Measurements from ENCODE around the gene RACK1.
"Not testable (repeated sequence)": the region's sequence is repeated elsewhere in the genome, so short reads cannot be mapped to it uniquely, and the experiment has no call there.

The RACK1 gene

GRCh38 chr5:181283841-181284755 is 40.4 kb upstream of the RACK1 start:
- not testable (repeated sequence) for H2BK120ac ChIP-seq (ENCODE audit: low read depth, low read length); H3K27me3 ChIP-seq (ENCODE audit: control insufficient read depth in 3 of 3, insufficient read depth in 3 of 3, low read depth in 1 of 3, low read length in 3 of 3); H4K91ac ChIP-seq (ENCODE audit: low read depth, low read length, poor library complexity); H3K4me3 ChIP-seq (ENCODE audit: low read length in 2 of 2); H2BK12ac ChIP-seq (ENCODE audit: low read length); H3K4ac ChIP-seq (ENCODE audit: low read length); H3K18ac ChIP-seq (ENCODE audit: low read length); H3K4me1 ChIP-seq (ENCODE audit: control insufficient read depth in 2 of 2, insufficient read depth in 1 of 2, low read depth in 1 of 2, low read length in 2 of 2); H3K9ac ChIP-seq (ENCODE audit: low read depth, low read length, poor library complexity); H3K14ac ChIP-seq (ENCODE audit: low read length); H2AK5ac ChIP-seq (ENCODE audit: low read depth, low read length); DNase-seq (ENCODE audit: low spot score); H3K23ac ChIP-seq (ENCODE audit: low read depth, low read length, poor library complexity); H3K9me3 ChIP-seq (replicated peaks in 1 of 2; ENCODE audit: control insufficient read depth in 2 of 2, insufficient read depth in 1 of 2, low read depth in 1 of 2, low read length in 2 of 2); H3K27ac ChIP-seq (replicated peaks; ENCODE audit: low read length); H2BK15ac ChIP-seq (ENCODE audit: low read length); H4K8ac ChIP-seq (ENCODE audit: low read depth, low read length); H3K4me2 ChIP-seq (ENCODE audit: insufficient read depth, low read length, poor library complexity, severe bottlenecking); H2BK5ac ChIP-seq (ENCODE audit: low read length); H2AFZ ChIP-seq (ENCODE audit: low read length)
- Histone ChIP-seq H3K36me3 (replicated peaks in 1 of 2; ENCODE audit: control insufficient read depth in 2 of 2, insufficient read depth in 2 of 2, low read length in 2 of 2) (peaks cover 12 to 56% of the 10 kb centered on the region in 2 donors), H3K79me1 (ENCODE audit: low read depth, low read length) (peaks cover 18% of the 10 kb centered on the region)
- WGBS, 2 donors (ENCODE audit: extremely low coverage in 2 of 2, insufficient read length in 2 of 2, insufficient replicate concordance in 1 of 2): no CpG with 5 or more reads among the region's 6 CpGs

DNA sequence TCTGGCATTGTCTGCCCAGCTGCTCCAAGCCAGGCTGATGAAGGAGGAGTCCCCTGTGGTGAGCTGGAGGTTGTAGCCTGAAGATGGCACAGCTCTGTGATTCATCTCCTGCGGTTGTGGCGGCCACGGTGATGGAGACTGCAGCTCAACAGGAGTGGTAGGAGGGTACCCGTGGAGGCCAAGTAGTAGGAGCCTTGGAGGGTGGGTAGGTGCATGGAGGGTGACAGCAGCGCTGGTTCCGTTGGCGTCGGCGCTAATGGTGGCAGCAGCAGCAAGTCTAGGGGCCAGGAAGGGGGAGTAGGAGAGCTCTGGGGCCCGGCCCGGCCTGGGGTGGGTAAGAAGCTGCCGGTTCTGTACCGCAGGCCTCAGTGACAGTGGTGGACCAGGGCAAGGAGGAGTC is 39.6 kb upstream of the RACK1 start:
- Histone ChIP-seq H3K27ac (replicated peaks; ENCODE audit: low read length) (no peak overlapping the region), H3K23ac (ENCODE audit: low read depth, low read length, poor library complexity) (no peak overlapping the region), H3K4me3 (ENCODE audit: low read length in 2 of 2) (no peak overlapping the region), H3K18ac (ENCODE audit: low read length) (no peak overlapping the region), H3K14ac (ENCODE audit: low read length) (no peak overlapping the region), H2AK5ac (ENCODE audit: low read depth, low read length) (no peak overlapping the region), H3K4ac (ENCODE audit: low read length) (no peak overlapping the region), H3K9ac (ENCODE audit: low read depth, low read length, poor library complexity) (no peak overlapping the region), H3K4me2 (ENCODE audit: insufficient read depth, low read length, poor library complexity, severe bottlenecking) (peak overlapping the region; percentile 11), H3K4me1 (ENCODE audit: control insufficient read depth in 2 of 2, insufficient read depth in 1 of 2, low read depth in 1 of 2, low read length in 2 of 2) (peaks cover 2% of the 10 kb centered on the region in 2 donors), H3K79me1 (ENCODE audit: low read depth, low read length) (peaks cover 18% of the 10 kb centered on the region), H3K27me3 (ENCODE audit: control insufficient read depth in 3 of 3, insufficient read depth in 3 of 3, low read depth in 1 of 3, low read length in 3 of 3) (no peaks in the 10 kb centered on the region), H2BK5ac (ENCODE audit: low read length) (no peak overlapping the region), H2BK12ac (ENCODE audit: low read length) (no peak overlapping the region), H3K36me3 (replicated peaks in 1 of 2; ENCODE audit: control insufficient read depth in 2 of 2, insufficient read depth in 2 of 2, low read length in 2 of 2) (peaks cover 12 to 54% of the 10 kb centered on the region in 2 donors), H4K91ac (ENCODE audit: low read depth, low read length, poor library complexity) (no peak overlapping the region), H2BK120ac (ENCODE audit: low read depth, low read length) (no peak overlapping the region), H3K9me3 (replicated peaks in 1 of 2; ENCODE audit: control insufficient read depth in 2 of 2, insufficient read depth in 1 of 2, low read depth in 1 of 2, low read length in 2 of 2) (no peaks in the 10 kb centered on the region), H2AFZ (ENCODE audit: low read length) (no peak overlapping the region), H2BK15ac (ENCODE audit: low read length) (no peak overlapping the region), H4K8ac (ENCODE audit: low read depth, low read length) (no peak overlapping the region)
- WGBS, 2 donors (ENCODE audit: extremely low coverage in 2 of 2, insufficient read length in 2 of 2, insufficient replicate concordance in 1 of 2): no CpG with 5 or more reads among the region's 13 CpGs
- DNase-seq (ENCODE audit: low spot score): no peak

DNA sequence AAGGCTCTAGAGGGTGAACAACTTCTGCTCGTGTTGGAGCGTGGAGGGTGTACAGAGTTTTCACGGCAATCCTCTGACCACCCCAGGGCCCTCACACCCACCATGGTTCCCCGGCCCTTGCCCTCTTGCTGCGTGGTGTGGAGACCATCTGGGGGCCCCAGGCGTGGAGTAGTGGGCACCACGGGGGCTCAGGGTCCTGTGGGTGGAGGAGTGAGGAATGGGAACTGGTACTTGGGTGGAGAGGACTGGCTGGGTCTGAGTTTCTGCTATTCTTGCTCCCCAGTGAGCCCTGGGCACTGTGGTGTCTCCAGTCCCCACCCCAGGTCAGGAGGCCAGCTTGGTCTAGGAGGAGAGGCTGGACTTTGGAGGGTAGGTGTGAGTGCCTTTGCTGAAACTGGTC is 39.2 kb upstream of the RACK1 start:
- Histone ChIP-seq H2BK12ac (ENCODE audit: low read length) (no peak overlapping the region), H4K91ac (ENCODE audit: low read depth, low read length, poor library complexity) (no peak overlapping the region), H2AFZ (ENCODE audit: low read length) (no peak overlapping the region), H3K9me3 (replicated peaks in 1 of 2; ENCODE audit: control insufficient read depth in 2 of 2, insufficient read depth in 1 of 2, low read depth in 1 of 2, low read length in 2 of 2) (no peaks in the 10 kb centered on the region), H3K18ac (ENCODE audit: low read length) (no peak overlapping the region), H3K14ac (ENCODE audit: low read length) (no peak overlapping the region), H3K4ac (ENCODE audit: low read length) (no peak overlapping the region), H3K27me3 (ENCODE audit: control insufficient read depth in 3 of 3, insufficient read depth in 3 of 3, low read depth in 1 of 3, low read length in 3 of 3) (no peaks in the 10 kb centered on the region), H3K23ac (ENCODE audit: low read depth, low read length, poor library complexity) (no peak overlapping the region), H3K79me1 (ENCODE audit: low read depth, low read length) (peaks cover 18% of the 10 kb centered on the region), H3K27ac (replicated peaks; ENCODE audit: low read length) (no peak overlapping the region), H3K4me2 (ENCODE audit: insufficient read depth, low read length, poor library complexity, severe bottlenecking) (no peak overlapping the region), H3K4me3 (ENCODE audit: low read length in 2 of 2) (no peak overlapping the region), H2AK5ac (ENCODE audit: low read depth, low read length) (no peak overlapping the region), H3K9ac (ENCODE audit: low read depth, low read length, poor library complexity) (peak overlapping the region; percentile 3), H2BK5ac (ENCODE audit: low read length) (no peak overlapping the region), H3K4me1 (ENCODE audit: control insufficient read depth in 2 of 2, insufficient read depth in 1 of 2, low read depth in 1 of 2, low read length in 2 of 2) (peaks cover 2% of the 10 kb centered on the region in 2 donors), H4K8ac (ENCODE audit: low read depth, low read length) (no peak overlapping the region), H2BK120ac (ENCODE audit: low read depth, low read length) (no peak overlapping the region), H2BK15ac (ENCODE audit: low read length) (no peak overlapping the region), H3K36me3 (replicated peaks in 1 of 2; ENCODE audit: control insufficient read depth in 2 of 2, insufficient read depth in 2 of 2, low read length in 2 of 2) (peaks cover 10 to 50% of the 10 kb centered on the region in 2 donors)
- no CpG with 5 or more reads among the region's 7 CpGs for WGBS, 2 donors (ENCODE audit: extremely low coverage in 2 of 2, insufficient read length in 2 of 2, insufficient replicate concordance in 1 of 2)
- no peak for DNase-seq (ENCODE audit: low spot score)

DNA sequence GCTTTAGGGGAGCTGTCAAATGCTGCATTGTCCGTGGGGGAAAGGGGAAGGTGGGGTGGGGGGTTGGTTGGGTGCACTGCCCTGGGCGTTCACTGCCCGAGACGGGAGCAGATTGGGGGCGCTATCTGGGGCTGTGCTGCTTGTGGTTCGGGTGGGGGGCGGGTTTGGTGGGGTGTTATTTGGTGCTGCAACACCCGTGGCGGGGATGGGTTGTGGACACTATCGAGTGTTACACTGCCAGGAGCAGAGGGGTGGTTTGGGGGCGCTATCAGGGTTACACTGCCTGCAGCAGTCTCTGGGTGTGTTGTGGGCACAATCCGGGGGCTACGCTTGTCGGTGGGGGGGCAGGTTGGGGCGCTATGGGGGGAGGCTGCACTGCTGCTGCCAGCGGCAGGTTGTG is 38.7 kb upstream of the RACK1 start:
- H3K23ac ChIP-seq (ENCODE audit: low read depth, low read length, poor library complexity); H3K14ac ChIP-seq (ENCODE audit: low read length); H3K4me1 ChIP-seq (ENCODE audit: control insufficient read depth in 2 of 2, insufficient read depth in 1 of 2, low read depth in 1 of 2, low read length in 2 of 2); H2BK5ac ChIP-seq (ENCODE audit: low read length); H3K27me3 ChIP-seq (ENCODE audit: control insufficient read depth in 3 of 3, insufficient read depth in 3 of 3, low read depth in 1 of 3, low read length in 3 of 3); H3K27ac ChIP-seq (replicated peaks; ENCODE audit: low read length); H2BK15ac ChIP-seq (ENCODE audit: low read length); H2BK120ac ChIP-seq (ENCODE audit: low read depth, low read length); H2BK12ac ChIP-seq (ENCODE audit: low read length); H3K4ac ChIP-seq (ENCODE audit: low read length); H2AK5ac ChIP-seq (ENCODE audit: low read depth, low read length); H4K91ac ChIP-seq (ENCODE audit: low read depth, low read length, poor library complexity); H4K8ac ChIP-seq (ENCODE audit: low read depth, low read length); H3K18ac ChIP-seq (ENCODE audit: low read length); H2AFZ ChIP-seq (ENCODE audit: low read length); H3K9me3 ChIP-seq (replicated peaks in 1 of 2; ENCODE audit: control insufficient read depth in 2 of 2, insufficient read depth in 1 of 2, low read depth in 1 of 2, low read length in 2 of 2); DNase-seq (ENCODE audit: low spot score): not testable (repeated sequence)
- no CpG with 5 or more reads among the region's 16 CpGs for WGBS, 2 donors (ENCODE audit: extremely low coverage in 2 of 2, insufficient read length in 2 of 2, insufficient replicate concordance in 1 of 2)
- peaks cover 18% of the 10 kb centered on the region for H3K79me1 ChIP-seq (ENCODE audit: low read depth, low read length)
- H3K36me3 ChIP-seq (replicated peaks in 1 of 2; ENCODE audit: control insufficient read depth in 2 of 2, insufficient read depth in 2 of 2, low read length in 2 of 2): peaks cover 10 to 45% of the 10 kb centered on the region in 2 donors
- peak overlapping the region; percentile 99 for H3K9ac ChIP-seq (ENCODE audit: low read depth, low read length, poor library complexity)
- peak overlapping the region; percentile 86 for H3K4me2 ChIP-seq (ENCODE audit: insufficient read depth, low read length, poor library complexity, severe bottlenecking)
- peak overlapping the region in 1 of 2 donors; percentile 96 for H3K4me3 ChIP-seq (ENCODE audit: low read length in 2 of 2)

Data from neuronal stem cell (in vitro differentiated cells).